Thoracic aorta (tissue), 2 donors: ENCODE data around the gene BCL11B. TPM values are rescaled to one million over a fixed set of nuclear protein-coding genes. Genes with fewer than 3 reads are reported as not detected.

Experiments
- ATAC-seq: fragments of 150-250 bp; one replicate; pipeline ENCODE4 v1.8.0; 2017; ENCODE audit warnings: low read depth; ENCODE audit not compliant: insufficient number of reproducible peaks, low FRiP score
- DNase-seq: peaks from one replicate; pipeline ENCODE4 v3.0.0-alpha.2; 2020; ENCODE audit warnings: low spot score
- H3K27ac ChIP-seq, 2 donors: fragments of 200-600 bp; sonication (generic); 1 replicate in 1 of 2; 2 replicates in 1 of 2; pipeline ENCODE4 v1.5.1; 2016; ENCODE audit warnings: mild to moderate bottlenecking in 2 of 2, moderate library complexity in 2 of 2
- H3K27me3 ChIP-seq: fragments of 200-600 bp; sonication (generic); replicated peaks from 2 replicates; pipeline ENCODE4 v1.6.0; 2016; ENCODE audit warnings: mild to moderate bottlenecking; ENCODE audit not compliant: insufficient read depth
- H3K36me3 ChIP-seq: fragments of 200-600 bp; sonication (generic); one replicate; pipeline ENCODE4 v1.5.1; 2016
- H3K4me1 ChIP-seq, 2 donors: fragments of 200-600 bp; sonication (generic); 1 replicate in 1 of 2; 2 replicates in 1 of 2; pipeline versions ENCODE4 v1.5.1 to v1.6.0; 2016; ENCODE audit warnings: low read depth in 2 of 2, mild to moderate bottlenecking in 1 of 2; ENCODE audit not compliant: control insufficient read depth in 1 of 2
- H3K4me3 ChIP-seq: fragments of 200-600 bp; sonication (generic); 2 replicates; pipeline ENCODE4 v1.5.1; 2016; ENCODE audit warnings: mild to moderate bottlenecking
- H3K9me3 ChIP-seq: fragments of 200-600 bp; sonication (generic); 2 replicates; pipeline ENCODE4 v1.5.1; 2016
- CTCF ChIP-seq: fragments of 200-600 bp; sonication (generic); IDR thresholded peaks from one replicate; pipeline ENCODE4 v1.5.1; 2019; ENCODE audit warnings: antibody characterized with exemption
- total RNA-seq, 2 donors: library from RNA; depleted of rRNA; stranded (reverse); fragments of >200 nt; gene quantifications; one replicate each; pipeline versions ENCODE4 v1.1.0 to v1.2.3, GENCODE V29; 2016

BCL11B gene
- total RNA-seq, 2 donors from 2014 or later = 0.92 to 6.2 TPM

GRCh38 chr14:99235582-99236320 lies 36.2 kb downstream of the BCL11B start:
- H3K4me1 ChIP-seq = no peaks in the 10 kb centered on the region
- H3K27ac ChIP-seq = no peak overlapping the region
- H3K27me3 ChIP-seq = no peaks in the 10 kb centered on the region
- no peak for DNase-seq
- no peak for ATAC-seq
- no peaks in the 10 kb centered on the region for H3K36me3 ChIP-seq
- no peak overlapping the region for H3K4me3 ChIP-seq
- H3K9me3 ChIP-seq = peaks cover 11% of the 10 kb centered on the region
- TF ChIP-seq CTCF = no peak

- TF ChIP-seq CTCF = no peak
- ATAC-seq (no peak), DNase-seq (no peak)
- H3K27me3 ChIP-seq = no peaks in the 10 kb centered on the region
- H3K4me1 ChIP-seq = no peaks in the 10 kb centered on the region
- peaks cover 11% of the 10 kb centered on the region for H3K9me3 ChIP-seq
- no peak overlapping the region for H3K27ac ChIP-seq
- H3K4me3 ChIP-seq = no peak overlapping the region
- no peaks in the 10 kb centered on the region for H3K36me3 ChIP-seq
These were observed 36.9 kb downstream of the BCL11B start for GRCh38 chr14:99234961-99235571.

GRCh38 chr14:99234355-99234754 lies 37.6 kb downstream of the BCL11B start:
- H3K4me1 ChIP-seq = peaks cover 0 to 6% of the 10 kb centered on the region in 2 donors
- no peak for ATAC-seq
- no peak overlapping the region for H3K4me3 ChIP-seq
- H3K27ac ChIP-seq = no peak overlapping the region
- H3K36me3 ChIP-seq = no peaks in the 10 kb centered on the region
- no peak for TF ChIP-seq CTCF
- H3K9me3 ChIP-seq = peaks cover 11% of the 10 kb centered on the region
- DNase-seq = no peak
- no peaks in the 10 kb centered on the region for H3K27me3 ChIP-seq

- ATAC-seq (no peak), DNase-seq (no peak)
- Histone ChIP-seq H3K27ac (no peak overlapping the region), H3K27me3 (no peaks in the 10 kb centered on the region), H3K4me3 (no peak overlapping the region), H3K9me3 (peaks cover 11% of the 10 kb centered on the region), H3K36me3 (no peaks in the 10 kb centered on the region), H3K4me1 (peaks cover 0 to 6% of the 10 kb centered on the region in 2 donors)
- TF ChIP-seq CTCF = no peak
These were observed 38.6 kb downstream of the BCL11B start for GRCh38 chr14:99233222-99234035.

- Histone ChIP-seq H3K4me3 (no peak overlapping the region), H3K36me3 (no peaks in the 10 kb centered on the region), H3K27ac (no peak overlapping the region), H3K9me3 (peaks cover 11% of the 10 kb centered on the region), H3K27me3 (no peaks in the 10 kb centered on the region), H3K4me1 (peaks cover 0 to 6% of the 10 kb centered on the region in 2 donors)
- no peak for TF ChIP-seq CTCF
- DNase-seq = no peak
- no peak for ATAC-seq
These were observed 39.2 kb downstream of the BCL11B start for GRCh38 chr14:99232714-99233214.
